Activated gamma-delta T cell treated with Interleukin-2 at 50 U/mL for 16 hours (primary cell): Measurements from ENCODE around the gene ACTN4.

ENCODE experiments used
- DNase-seq: peaks from one replicate; pipeline ENCODE4 v3.0.0-alpha.2; 2020

ACTN4 gene

DNA sequence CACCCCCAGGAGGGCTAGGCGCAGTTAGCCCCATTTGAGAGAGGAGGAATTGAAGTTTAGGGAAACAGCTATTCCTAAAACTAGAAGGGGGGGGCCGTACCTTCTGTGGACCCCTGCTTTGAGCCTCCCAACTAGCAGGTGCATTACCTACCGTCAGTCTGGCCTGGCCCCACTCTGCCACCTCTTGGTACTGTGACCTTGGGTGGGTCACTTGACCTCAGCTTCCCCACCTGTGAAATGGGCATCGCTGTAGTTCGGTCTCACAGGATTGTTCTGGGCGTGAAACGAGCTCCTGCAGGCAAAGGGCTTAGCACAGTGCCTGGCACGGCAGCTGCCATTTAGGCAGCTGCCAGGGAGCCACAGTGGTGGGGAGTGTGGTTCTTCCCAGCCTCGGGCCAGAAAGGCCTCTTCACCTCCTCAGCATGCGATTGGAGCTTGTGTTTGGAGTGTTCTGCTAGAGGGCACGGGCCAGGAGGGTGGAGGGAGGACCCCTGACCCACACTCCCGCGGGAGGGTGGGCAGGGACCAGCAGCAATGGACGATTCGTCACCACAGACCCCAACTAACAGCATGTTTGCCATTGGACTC, 64.8 kb downstream of the ACTN4 start:
- DNase-seq = no peak

DNA sequence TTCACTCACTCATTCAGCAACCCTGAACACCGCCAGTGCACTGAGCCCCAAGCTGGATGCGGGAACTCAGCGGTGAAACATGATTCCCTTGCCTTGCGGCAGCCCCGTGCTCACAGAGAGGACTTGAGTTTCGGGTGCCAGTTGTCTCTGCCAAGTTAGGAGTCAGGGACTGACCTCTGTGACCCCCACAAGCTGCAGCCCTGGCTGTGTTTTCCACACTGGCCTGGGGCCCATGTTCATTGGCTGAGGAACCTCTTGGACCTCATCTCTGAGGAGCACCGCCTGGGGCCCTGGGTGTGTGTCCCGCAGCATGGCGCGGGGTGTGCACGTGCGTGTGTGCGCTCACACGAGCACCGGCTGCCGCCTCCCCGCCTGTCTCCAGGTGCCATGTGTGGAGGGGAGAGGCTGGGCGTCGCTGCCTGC, 65.8 kb downstream of the ACTN4 start:
- DNase-seq = no peak

DNA sequence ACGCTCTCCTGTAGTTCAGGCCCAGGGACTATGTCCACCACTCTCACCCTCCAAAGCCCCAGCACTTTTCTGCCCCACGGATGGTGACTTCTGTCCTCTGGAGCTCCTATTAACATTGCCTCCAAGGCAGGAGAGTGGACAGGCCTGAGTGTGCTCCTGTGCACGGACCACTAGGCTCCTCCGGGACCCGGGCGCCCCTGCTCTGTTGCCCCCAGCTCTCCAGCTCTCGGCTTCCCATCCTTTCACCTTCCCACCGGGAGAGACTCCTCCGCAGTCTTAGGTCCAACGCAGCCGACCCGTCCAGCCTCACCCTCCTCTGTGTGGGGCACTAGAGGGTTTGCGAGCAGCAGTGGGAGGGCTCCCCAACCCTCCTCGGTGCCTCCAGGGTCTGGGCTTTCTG, 66.4 kb downstream of the ACTN4 start:
- DNase-seq = no peak

DNA sequence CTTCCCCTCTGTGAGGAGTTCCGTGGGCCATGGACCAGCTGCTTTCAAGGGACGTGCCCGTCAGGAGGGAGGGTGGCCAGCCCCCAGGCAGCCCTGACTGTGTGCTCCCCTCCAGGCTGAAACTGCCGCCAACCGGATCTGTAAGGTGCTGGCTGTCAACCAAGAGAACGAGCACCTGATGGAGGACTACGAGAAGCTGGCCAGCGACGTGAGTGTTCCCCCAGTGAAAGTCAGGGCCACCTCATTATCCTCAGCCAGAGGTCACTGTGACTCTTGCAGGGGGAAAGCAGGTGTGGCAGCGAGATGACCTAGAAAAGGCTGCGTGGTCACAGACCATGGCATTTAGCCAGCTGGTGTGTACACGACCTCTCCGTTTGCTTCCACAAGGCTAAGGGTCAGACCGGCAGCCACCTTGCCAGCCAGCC, 66.9 kb downstream of the ACTN4 start:
- DNase-seq = no peak

DNA sequence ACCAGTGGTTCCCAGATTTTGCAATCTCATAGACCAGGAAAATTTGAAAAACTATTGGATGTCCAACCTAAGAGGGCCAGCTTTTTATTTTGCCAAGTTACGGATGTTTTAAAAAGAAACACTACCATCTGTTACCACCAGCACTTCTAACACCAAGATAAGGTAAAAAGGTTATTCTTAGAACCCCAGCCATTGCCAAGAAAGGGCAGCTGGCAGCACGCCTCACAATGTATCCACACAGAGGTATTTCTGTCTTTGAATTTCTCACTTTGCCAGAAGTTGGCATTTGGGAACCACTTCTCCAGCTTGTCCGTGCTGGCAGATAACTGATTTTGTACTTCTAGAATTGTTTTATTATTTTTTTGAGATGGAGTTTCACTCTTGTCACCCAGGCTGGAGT, 68.1 kb downstream of the ACTN4 start:
- no peak for DNase-seq

DNA sequence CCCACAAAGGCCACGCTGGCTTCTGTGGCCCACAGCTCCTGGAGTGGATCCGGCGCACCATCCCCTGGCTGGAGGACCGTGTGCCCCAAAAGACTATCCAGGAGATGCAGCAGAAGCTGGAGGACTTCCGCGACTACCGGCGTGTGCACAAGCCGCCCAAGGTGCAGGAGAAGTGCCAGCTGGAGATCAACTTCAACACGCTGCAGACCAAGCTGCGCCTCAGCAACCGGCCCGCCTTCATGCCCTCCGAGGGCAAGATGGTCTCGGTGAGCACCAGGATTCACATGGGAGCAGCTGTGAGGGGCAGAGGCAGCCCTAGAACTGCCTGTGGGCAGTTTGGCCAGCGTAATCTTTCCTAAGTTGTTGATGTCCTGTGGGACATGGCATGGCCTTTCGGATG, 69.6 kb downstream of the ACTN4 start:
- no peak for DNase-seq

DNA sequence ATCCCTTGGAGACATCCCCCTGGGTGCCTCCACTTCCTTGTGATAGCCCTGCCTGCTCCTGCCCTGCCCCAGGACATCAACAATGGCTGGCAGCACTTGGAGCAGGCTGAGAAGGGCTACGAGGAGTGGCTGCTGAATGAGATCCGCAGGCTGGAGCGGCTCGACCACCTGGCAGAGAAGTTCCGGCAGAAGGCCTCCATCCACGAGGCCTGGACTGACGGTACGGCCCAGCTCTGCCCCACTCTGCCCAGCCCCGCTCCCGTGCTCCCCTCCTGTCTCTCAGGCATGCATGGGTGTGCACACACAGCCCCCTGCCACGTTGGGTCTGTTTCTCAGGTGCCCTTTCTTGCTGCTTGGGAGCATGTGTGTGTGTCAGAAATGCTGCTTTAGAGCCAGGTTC, 70.4 kb downstream of the ACTN4 start:
- DNase-seq = no peak

DNA sequence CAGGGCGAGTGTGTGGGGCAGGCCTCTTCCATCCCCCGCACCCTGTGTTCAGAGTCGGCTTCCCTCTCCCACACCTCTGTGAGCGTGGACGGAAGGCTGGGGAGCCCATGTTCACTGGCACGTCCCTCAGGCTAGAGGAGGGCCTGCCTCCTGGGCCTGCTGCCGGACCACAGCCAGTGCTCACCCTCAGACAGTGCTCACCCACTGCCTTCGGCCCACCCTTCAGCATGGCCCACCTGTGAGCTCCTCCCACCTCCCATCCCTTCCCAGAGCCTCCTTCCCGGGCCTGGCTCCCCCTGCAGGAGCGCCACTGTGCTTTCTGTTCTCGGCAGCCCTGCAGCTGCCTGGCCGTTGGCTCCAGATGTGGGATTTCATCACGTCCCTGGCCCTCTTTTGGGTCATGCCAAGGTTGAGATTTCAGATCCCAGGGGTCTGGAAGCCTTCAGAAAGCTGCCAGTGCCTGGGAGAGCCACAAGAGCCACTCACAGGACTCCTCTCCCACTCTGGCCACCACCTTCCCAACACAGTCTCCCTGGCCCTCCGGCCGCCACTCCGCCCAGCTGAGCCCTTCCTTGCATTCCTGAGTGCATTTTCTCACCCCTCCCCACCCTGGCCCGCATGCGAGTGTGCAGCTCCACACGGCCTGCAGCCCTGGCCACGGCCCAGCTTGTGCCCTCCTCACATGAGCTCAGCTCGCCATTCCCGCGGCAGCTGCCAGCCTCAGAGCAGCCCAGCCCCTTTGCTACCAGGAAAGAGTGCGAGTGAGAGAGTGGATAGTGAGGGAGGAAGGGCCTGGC, 71.5 kb downstream of the ACTN4 start:
- no peak for DNase-seq

DNA sequence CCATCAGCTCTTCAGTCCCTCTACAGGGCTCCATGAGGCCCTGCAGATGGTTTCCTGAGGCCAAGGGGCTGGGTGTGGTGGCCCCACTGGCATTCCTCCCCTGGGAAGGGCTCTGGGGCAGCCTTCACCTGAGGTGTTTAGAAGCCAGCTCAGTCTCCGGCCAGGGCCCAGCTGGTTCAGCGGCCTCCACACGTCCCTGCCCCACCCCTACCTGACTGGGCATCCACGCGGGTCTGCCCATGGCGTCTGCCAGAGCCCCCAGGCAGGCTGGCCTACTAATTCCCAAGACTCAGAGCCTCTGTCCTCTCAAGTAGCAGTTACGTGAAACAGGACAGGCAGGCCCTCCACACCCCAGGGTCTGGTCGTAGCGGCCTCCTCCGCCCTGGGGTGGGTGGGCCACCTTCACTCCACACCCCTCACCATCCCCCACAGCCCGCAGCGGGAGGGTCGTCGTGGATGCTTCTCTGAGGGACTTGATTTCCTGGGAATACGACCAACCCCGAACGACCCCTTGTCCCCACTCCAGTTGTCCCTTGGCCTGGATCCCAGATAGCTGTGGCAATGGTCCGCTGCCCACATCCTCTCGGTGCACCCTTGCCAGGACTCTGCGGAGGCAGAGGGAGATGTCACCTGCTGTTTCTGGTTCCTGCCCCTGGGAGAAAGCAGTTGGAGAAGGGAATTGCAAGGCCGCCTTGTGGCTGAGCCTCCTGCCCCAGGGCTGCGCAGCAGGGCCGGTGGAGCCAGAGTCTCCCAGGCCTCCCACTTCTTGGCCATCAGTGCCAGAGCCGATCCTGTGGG, 72.5 kb downstream of the ACTN4 start:
- no peak for DNase-seq

DNA sequence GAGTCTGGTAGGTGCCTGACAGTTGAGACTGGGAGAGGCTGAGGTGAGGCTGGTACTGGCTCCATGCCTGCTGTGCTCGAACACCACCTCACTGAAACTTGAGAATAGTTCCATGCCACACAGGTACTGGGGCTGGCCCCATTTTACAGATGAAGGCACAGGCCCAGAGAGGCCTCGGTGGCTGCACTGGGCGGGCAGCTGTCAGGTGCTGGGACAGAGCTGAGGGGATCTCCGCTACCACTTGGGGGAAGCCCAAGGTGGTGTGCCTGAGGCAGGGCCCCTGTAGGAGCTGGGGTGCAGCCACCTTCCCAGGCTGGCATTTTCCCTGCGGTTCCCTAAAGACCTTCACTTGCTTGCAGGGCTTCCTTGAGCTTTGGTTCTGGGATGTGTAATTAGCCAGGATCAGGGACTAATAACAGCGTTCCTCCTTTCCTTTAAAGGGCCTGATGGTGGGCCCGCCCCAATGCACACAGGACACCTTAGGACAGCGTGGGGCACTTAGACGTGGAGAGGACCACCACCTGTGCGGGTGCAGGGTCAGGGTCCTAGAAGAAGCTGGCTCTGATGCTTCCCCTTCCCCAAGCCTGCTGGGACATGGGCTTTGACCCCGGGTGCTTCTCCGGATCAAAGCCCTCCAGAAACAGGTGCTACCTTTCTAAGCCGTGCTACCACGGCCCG, 73.2 kb downstream of the ACTN4 start:
- DNase-seq = no peak

DNA sequence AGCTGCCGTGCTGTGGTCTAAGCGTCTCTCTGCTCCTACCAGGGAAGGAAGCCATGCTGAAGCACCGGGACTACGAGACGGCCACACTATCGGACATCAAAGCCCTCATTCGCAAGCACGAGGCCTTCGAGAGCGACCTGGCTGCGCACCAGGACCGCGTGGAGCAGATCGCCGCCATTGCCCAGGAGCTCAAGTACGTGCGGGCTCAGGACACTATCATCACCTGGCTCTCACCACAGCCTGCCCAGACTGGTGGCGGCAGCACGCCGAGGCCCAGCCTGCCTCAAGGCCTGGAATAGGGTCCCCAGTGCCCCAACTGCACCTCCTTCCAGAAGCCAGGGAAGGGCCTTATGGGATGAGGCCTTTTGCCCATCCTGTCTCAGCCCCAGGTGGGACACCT, 74.0 kb downstream of the ACTN4 start:
- no peak for DNase-seq

DNA sequence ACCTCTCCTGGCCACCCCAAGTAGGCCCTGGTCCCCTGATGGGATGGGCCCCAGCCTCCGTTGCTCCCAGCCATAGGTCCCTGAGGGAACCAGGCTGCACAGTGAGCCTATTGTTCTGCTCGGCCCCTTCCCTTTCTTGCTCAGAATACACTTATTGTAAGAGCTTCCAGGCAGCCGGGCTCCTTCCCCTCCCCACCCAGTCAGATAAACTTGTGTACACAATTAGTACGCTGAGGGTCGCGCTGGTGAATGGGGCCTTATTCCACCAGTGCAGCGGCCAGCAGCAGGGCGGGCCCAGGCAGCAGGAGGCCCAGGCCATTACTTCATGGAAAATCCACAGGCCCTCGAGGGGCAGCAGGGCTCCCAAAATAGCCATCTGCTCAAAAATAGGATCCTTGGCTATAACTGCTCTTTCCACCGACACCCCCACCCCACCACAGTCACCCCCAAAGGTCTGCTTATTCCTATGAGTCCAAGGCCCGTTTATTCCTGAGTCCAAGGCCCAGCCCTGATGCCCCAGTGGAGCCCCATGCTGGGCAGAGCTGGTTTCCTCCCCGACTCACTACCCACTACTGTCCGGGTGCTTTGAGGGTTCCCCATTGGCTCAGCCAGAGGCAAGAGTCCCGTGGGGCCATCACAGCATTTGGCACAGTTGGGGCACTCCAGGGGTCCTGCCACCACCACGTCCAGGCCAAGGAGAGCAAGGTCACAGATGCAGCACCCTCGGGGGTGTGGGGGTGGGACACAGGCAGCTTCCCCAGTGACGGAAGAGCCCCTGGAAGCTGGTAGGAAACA, 74.7 kb downstream of the ACTN4 start:
- DNase-seq = no peak

DNA sequence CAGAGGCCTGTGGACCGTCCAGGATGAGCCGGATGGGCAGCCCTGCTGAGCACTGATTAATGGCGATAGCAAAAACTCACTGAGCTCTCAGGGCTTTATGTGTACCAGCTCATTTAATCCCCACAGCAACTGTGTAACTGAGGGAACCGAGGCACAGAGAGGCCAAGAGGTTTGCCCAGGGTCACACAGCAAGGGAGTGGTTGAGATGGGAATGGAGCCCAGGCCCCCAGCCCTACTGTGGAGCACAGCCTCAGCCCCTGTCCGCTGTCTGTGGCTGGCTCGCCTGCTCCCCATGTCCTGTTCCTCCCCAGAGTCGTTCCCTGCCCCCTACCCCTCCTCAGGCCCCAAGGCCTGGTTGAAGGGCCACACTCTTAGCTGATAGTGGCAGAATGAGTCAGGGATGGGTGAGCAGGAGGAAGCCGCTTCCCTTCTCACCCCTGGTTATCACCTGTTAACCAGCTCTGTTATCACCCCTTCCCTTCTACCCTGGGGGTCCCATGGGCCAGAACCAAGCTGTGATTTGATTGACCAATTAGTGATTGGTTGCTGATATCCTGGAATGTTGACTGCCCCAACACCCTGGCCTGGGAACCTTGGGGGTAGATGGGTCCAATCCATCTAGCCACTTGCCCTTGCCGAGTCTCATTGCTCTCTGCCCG, 75.6 kb downstream of the ACTN4 start:
- DNase-seq = no peak

DNA sequence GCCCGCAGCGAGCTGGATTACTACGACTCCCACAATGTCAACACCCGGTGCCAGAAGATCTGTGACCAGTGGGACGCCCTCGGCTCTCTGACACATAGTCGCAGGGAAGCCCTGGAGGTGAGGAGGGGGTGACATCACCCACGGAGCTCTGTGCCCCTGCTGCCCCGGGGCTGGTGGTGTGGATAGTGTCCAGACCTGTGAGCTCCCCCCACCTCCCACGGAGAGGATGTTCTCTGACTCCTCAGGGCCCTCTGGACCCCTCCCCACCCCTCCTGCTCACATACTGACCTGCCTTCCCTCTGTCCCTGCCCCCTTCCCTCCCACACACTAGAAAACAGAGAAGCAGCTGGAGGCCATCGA, 76.1 kb downstream of the ACTN4 start:
- no peak for DNase-seq

DNA sequence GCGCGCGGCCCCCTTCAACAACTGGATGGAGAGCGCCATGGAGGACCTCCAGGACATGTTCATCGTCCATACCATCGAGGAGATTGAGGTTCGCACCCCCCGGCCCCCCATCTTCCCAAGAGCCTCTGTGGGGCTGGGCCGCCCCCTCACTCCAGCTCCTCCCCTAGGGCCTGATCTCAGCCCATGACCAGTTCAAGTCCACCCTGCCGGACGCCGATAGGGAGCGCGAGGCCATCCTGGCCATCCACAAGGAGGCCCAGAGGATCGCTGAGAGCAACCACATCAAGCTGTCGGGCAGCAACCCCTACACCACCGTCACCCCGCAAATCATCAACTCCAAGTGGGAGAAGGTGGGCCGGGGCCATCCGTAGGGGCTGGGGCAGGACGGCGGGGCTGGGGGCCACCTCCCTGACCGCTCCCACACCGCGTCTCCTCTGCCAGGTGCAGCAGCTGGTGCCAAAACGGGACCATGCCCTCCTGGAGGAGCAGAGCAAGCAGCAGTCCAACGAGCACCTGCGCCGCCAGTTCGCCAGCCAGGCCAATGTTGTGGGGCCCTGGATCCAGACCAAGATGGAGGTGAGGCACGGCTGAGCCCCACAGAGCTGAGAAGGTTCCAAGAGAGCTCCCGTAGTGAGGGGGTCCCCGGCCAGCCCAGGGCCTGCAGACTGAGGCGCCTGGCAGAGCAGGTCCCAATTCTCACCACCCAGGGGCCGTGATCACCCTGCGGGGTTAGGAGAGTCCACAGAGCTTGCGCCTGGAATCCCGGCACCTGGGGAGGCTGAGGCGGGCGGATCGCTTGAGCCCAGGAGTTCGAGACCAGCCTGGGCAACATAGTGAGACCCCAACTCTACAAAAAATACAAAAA, 76.8 kb downstream of the ACTN4 start:
- no peak for DNase-seq

DNA sequence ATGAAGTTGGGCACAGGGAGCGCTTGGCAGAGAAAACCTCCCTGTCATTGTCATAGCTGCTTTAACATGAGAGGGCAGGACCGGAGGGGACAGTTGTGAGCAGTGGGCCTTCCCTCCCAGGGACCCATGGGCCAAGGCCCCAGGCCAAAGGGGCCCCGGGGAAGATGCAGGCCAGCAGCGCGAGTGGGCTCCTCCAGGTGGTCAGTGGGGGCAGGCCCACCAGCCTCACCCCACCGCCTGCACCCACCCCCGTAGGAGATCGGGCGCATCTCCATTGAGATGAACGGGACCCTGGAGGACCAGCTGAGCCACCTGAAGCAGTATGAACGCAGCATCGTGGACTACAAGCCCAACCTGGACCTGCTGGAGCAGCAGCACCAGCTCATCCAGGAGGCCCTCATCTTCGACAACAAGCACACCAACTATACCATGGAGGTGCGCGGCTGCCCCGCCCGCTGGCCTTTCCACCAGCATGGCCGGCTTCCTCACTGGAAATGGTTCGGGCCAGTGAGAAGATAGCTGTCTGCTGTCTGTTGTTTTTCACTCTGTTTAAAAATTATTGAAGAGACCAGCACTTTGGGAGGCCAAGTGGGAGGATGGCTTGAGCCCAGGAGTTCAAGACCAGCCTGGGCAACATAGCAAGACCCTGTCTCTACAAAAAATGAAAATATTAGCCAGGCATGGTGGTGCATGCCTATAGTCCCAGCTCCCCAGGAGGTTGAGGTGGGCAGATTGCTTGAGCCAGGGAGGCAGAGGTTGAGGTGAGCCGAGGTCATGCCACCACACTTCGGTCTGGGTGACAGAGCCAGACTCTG, 78.2 kb downstream of the ACTN4 start:
- DNase-seq = no peak

DNA sequence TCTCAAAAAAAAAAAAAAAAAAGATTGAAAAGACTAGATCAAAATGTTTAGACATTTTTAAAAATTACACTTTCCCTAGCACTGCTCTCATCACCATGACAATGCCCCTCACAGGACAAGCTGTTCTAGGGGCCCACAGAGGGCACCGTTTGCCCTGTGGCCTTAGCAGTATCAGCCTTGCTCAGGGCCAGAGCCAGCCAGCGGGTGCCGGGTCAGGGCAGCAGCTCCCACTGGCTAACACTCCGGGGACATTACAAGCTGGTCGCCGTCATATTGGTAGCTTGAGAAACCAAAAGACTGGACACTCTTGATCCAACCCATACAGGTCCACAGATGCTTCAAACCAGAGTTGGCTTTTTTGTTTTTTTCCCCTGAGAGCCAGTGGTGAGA, 78.8 kb downstream of the ACTN4 start:
- DNase-seq = no peak

DNA sequence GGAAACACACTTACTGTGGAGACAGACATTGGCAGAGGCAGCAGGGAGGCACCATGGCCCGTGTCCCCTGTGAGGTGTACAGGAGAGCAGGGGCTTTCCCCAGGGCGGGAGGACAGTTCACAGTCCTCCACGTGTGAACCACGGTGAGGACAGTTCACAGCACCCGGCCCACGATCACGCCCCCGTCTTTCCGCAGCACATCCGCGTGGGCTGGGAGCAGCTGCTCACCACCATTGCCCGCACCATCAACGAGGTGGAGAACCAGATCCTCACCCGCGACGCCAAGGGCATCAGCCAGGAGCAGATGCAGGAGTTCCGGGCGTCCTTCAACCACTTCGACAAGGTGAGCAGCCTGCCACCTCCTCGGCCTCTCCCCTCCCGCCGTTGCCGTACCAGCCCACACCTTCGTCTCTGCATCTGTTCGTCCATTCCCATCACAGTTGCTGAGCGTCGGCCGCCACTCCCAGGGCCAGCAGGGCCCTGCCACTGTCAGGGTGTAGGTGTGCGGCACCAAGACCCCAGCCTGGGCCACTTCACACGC, 79.4 kb downstream of the ACTN4 start:
- DNase-seq = peak; percentile 28

DNA sequence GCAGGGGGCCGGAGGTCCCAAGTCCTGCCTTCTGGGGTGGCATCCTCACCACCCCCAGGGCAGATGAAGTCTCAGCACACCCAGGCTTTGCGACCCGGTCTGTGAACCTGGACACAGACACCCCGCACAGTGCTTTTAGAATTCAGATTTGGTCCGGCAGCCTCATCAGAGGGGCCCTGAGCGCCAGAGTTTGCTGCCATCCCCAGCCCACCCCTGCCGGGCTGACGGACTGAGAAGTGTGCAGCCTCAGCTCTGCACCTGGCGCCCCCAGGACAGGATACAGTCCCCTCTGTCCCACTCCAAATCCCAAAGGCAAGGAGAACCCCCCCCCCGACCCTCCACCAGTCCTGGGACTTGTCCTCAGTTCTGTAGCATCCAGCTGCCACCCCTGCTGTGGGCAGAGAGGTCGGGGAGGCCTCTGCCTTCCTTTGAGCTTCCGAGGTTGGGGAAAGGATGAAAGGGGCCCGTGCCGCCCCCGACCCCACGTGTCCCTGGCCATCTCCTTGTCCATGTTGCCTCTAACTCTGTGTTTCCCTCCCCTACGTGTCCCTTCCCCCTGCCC, 79.9 kb downstream of the ACTN4 start:
- no peak for DNase-seq
